Chondrocyte (in vitro differentiated cells): Measurements from ENCODE around the gene GSK3B. TPM values are rescaled to one million over a fixed set of nuclear protein-coding genes. Genes with fewer than 3 reads are reported as not detected.

Experiments used
- DNase-seq: peaks from one replicate; pipeline ENCODE4 v3.0.0; 2021; ENCODE audit warnings: mixed read lengths, low spot score
- H3K27ac Mint-ChIP-seq: one replicate; pipeline ENCODE4 v1.8.0; 2021; ENCODE audit warnings: mild to moderate bottlenecking, moderate library complexity, mixed read lengths; ENCODE audit not compliant: unreplicated experiment
- H3K27me3 Mint-ChIP-seq: 2 replicates; pipeline ENCODE4 v1.8.0; 2021; ENCODE audit warnings: low read depth, mixed read lengths
- H3K36me3 Mint-ChIP-seq: 2 replicates; pipeline ENCODE4 v1.8.0; 2021; ENCODE audit warnings: low read depth, mixed read lengths
- H3K4me1 Mint-ChIP-seq: 2 replicates; pipeline ENCODE4 v1.8.0; 2021; ENCODE audit warnings: low read depth, mild to moderate bottlenecking, mixed read lengths
- H3K4me3 Mint-ChIP-seq: one replicate; pipeline ENCODE4 v1.8.0; 2021; ENCODE audit warnings: mild to moderate bottlenecking, moderate library complexity, mixed read lengths; ENCODE audit not compliant: unreplicated experiment
- H3K9me3 Mint-ChIP-seq: 2 replicates; pipeline ENCODE4 v1.8.0; 2021; ENCODE audit warnings: low read depth, mixed read lengths
- CTCF ChIP-seq: fragments of 200-600 bp; sonication (generic); IDR thresholded peaks from 2 replicates; pipeline ENCODE4 v1.5.0; 2021; ENCODE audit warnings: antibody characterized with exemption, mild to moderate bottlenecking, moderate library complexity
- total RNA-seq: library from RNA; stranded (reverse); gene quantifications from 3 replicates; pipeline ENCODE4 v1.2.1, GENCODE V29; 2021

Gene GSK3B
- total RNA-seq, 1 donor from 2014 or later, result 73.0 TPM

- H3K4me3 Mint-ChIP-seq, result no peak overlapping the region
- H3K9me3 Mint-ChIP-seq, result no peaks in the 10 kb centered on the region
- DNase-seq, result no peak
- TF ChIP-seq CTCF, result no peak
- no peak overlapping the region for H3K27ac Mint-ChIP-seq
- H3K4me1 Mint-ChIP-seq, result no peaks in the 10 kb centered on the region
- H3K27me3 Mint-ChIP-seq, result no peaks in the 10 kb centered on the region
- no peaks in the 10 kb centered on the region for H3K36me3 Mint-ChIP-seq
Measured at GRCh38 chr3:119809249-119810017, 284.8 kb downstream of the GSK3B start.

- DNase-seq, result no peak
Measured at GRCh38 chr3:119808843-119809242, 285.4 kb downstream of the GSK3B start.

GRCh38 chr3:119808244-119808643 lies 286.0 kb downstream of the GSK3B start:
- no peak for TF ChIP-seq CTCF
- Mint-ChIP-seq H3K9me3 (no peaks in the 10 kb centered on the region), H3K36me3 (no peaks in the 10 kb centered on the region), H3K27me3 (no peaks in the 10 kb centered on the region), H3K27ac (no peak overlapping the region), H3K4me3 (no peak overlapping the region), H3K4me1 (no peaks in the 10 kb centered on the region)
- DNase-seq, result no peak

More at GRCh38 chr3:119808843-119809242, 285.4 kb downstream of the GSK3B start:
- Mint-ChIP-seq H3K4me3 (no peak overlapping the region), H3K36me3 (no peaks in the 10 kb centered on the region), H3K27ac (no peak overlapping the region), H3K9me3 (no peaks in the 10 kb centered on the region), H3K4me1 (no peaks in the 10 kb centered on the region), H3K27me3 (no peaks in the 10 kb centered on the region)
- no peak for TF ChIP-seq CTCF

GRCh38 chr3:119800844-119801243 lies 293.4 kb downstream of the GSK3B start:
- peaks cover 3% of the 10 kb centered on the region for H3K36me3 Mint-ChIP-seq
- no peak overlapping the region for H3K27ac Mint-ChIP-seq
- no peaks in the 10 kb centered on the region for H3K4me1 Mint-ChIP-seq
- no peaks in the 10 kb centered on the region for H3K9me3 Mint-ChIP-seq
- DNase-seq, result no peak
- H3K27me3 Mint-ChIP-seq, result no peaks in the 10 kb centered on the region
- no peak for TF ChIP-seq CTCF
- no peak overlapping the region for H3K4me3 Mint-ChIP-seq

- no peak for DNase-seq
- Mint-ChIP-seq H3K27me3 (no peaks in the 10 kb centered on the region), H3K9me3 (no peaks in the 10 kb centered on the region), H3K36me3 (peaks cover 3% of the 10 kb centered on the region), H3K4me3 (no peak overlapping the region), H3K4me1 (peaks cover 6% of the 10 kb centered on the region), H3K27ac (no peak overlapping the region)
- TF ChIP-seq CTCF, result no peak
Measured at GRCh38 chr3:119796785-119797184, 297.5 kb downstream of the GSK3B start.
